ENCODE results near the gene KDM1B.

Gene KDM1B

GRCh38 chr6:18160911-18161310, 5.7 kb downstream of the KDM1B start:
- H4K20me1 ChIP-seq (ENCODE audit: insufficient read depth), result no peaks in the 10 kb centered on the region
- no peak for TF ChIP-seq CTCF (conservative IDR thresholded peaks at IDR 0.05; ENCODE audit: low read depth, low read length)
- no peaks in the 10 kb centered on the region for H3K36me3 ChIP-seq (ENCODE audit: insufficient read depth)
- no peak overlapping the region for H3K4me2 ChIP-seq
- peaks cover 7% of the 10 kb centered on the region for H3K4me1 ChIP-seq (ENCODE audit: low read depth, poor library complexity, severe bottlenecking)
- H3K79me2 ChIP-seq (ENCODE audit: insufficient read depth, low read depth), result no peaks in the 10 kb centered on the region
- H2AFZ ChIP-seq (ENCODE audit: low read depth), result no peak overlapping the region
- H3K27ac ChIP-seq, result no peak overlapping the region
- no peak overlapping the region for H3K4me3 ChIP-seq (IDR thresholded peaks at IDR 0.05; ENCODE audit: insufficient read depth, low read depth, low read length)
- no peak overlapping the region for H3K9ac ChIP-seq
- H3K27me3 ChIP-seq (ENCODE audit: insufficient read depth, low read depth), result no peaks in the 10 kb centered on the region

GRCh38 chr6:18161431-18161830, 6.2 kb downstream of the KDM1B start:
- H3K36me3 ChIP-seq (ENCODE audit: insufficient read depth), result no peaks in the 10 kb centered on the region
- H3K4me2 ChIP-seq, result no peak overlapping the region
- no peaks in the 10 kb centered on the region for H3K27me3 ChIP-seq (ENCODE audit: insufficient read depth, low read depth)
- H3K4me1 ChIP-seq (ENCODE audit: low read depth, poor library complexity, severe bottlenecking), result peaks cover 7% of the 10 kb centered on the region
- no peak overlapping the region for H3K4me3 ChIP-seq (IDR thresholded peaks at IDR 0.05; ENCODE audit: insufficient read depth, low read depth, low read length)
- no peak overlapping the region for H3K27ac ChIP-seq
- H2AFZ ChIP-seq (ENCODE audit: low read depth), result no peak overlapping the region
- H4K20me1 ChIP-seq (ENCODE audit: insufficient read depth), result no peaks in the 10 kb centered on the region
- TF ChIP-seq CTCF (conservative IDR thresholded peaks at IDR 0.05; ENCODE audit: low read depth, low read length), result no peak
- H3K9ac ChIP-seq, result no peak overlapping the region
- no peaks in the 10 kb centered on the region for H3K79me2 ChIP-seq (ENCODE audit: insufficient read depth, low read depth)

GRCh38 chr6:18162401-18162800, 7.2 kb downstream of the KDM1B start:
- Histone ChIP-seq H3K9ac (no peak overlapping the region), H4K20me1 (ENCODE audit: insufficient read depth) (no peaks in the 10 kb centered on the region), H3K4me1 (ENCODE audit: low read depth, poor library complexity, severe bottlenecking) (no peaks in the 10 kb centered on the region), H3K4me2 (no peak overlapping the region), H3K79me2 (ENCODE audit: insufficient read depth, low read depth) (no peaks in the 10 kb centered on the region), H3K27ac (no peak overlapping the region), H3K27me3 (ENCODE audit: insufficient read depth, low read depth) (no peaks in the 10 kb centered on the region), H2AFZ (ENCODE audit: low read depth) (no peak overlapping the region), H3K36me3 (ENCODE audit: insufficient read depth) (no peaks in the 10 kb centered on the region), H3K4me3 (IDR thresholded peaks at IDR 0.05; ENCODE audit: insufficient read depth, low read depth, low read length) (no peak overlapping the region)
- TF ChIP-seq CTCF (conservative IDR thresholded peaks at IDR 0.05; ENCODE audit: low read depth, low read length), result no peak

- H4K20me1 ChIP-seq (ENCODE audit: insufficient read depth), result no peaks in the 10 kb centered on the region
- no peak overlapping the region for H3K4me2 ChIP-seq
- H3K79me2 ChIP-seq (ENCODE audit: insufficient read depth, low read depth), result no peaks in the 10 kb centered on the region
- no peak overlapping the region for H3K4me3 ChIP-seq (IDR thresholded peaks at IDR 0.05; ENCODE audit: insufficient read depth, low read depth, low read length)
- no peaks in the 10 kb centered on the region for H3K36me3 ChIP-seq (ENCODE audit: insufficient read depth)
- no peak for TF ChIP-seq CTCF (conservative IDR thresholded peaks at IDR 0.05; ENCODE audit: low read depth, low read length)
- no peak overlapping the region for H2AFZ ChIP-seq (ENCODE audit: low read depth)
- H3K27ac ChIP-seq, result no peak overlapping the region
- H3K27me3 ChIP-seq (ENCODE audit: insufficient read depth, low read depth), result no peaks in the 10 kb centered on the region
- no peak overlapping the region for H3K9ac ChIP-seq
- no peaks in the 10 kb centered on the region for H3K4me1 ChIP-seq (ENCODE audit: low read depth, poor library complexity, severe bottlenecking)
These were observed 10.5 kb downstream of the KDM1B start for GRCh38 chr6:18165751-18166150.

All from KMS-11 (cell line).